ENCODE data around the gene ZNF501.

Gene ZNF501

DNA sequence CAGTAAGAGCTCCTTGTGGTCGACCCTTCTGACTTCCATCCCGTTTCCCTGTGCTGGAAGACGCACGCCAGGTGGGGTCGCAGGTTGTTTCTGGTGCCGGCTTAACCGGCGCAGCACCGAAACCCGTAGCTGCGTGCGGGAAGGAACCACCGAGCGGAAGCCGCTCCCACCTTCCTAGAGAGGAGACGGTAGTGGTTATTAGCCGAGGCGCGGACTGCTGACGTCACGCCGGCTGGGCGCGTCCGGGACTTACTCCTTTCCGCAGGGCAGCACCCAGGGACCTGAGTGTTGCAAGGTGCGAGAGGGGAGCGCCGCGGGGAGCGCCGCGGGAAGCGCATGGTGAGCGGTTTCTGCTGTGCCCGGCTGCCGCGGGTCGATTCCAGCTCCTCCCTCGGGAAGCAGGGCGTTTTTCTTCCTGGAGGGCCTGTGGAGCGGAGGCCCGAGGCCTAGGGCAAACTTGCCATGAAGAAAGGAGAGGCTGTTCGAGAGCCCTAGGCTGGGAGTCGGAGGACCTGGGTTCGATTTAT is at the start of gene ZNF501:
Gene ZNF501 (plus strand): TSS at position 252 of the 527 bp plus-strand sequence. CDS start 4,787 bp downstream, outside the sequence.
- peak; percentile 84 for DNase-seq (ENCODE audit: low spot score)

DNA sequence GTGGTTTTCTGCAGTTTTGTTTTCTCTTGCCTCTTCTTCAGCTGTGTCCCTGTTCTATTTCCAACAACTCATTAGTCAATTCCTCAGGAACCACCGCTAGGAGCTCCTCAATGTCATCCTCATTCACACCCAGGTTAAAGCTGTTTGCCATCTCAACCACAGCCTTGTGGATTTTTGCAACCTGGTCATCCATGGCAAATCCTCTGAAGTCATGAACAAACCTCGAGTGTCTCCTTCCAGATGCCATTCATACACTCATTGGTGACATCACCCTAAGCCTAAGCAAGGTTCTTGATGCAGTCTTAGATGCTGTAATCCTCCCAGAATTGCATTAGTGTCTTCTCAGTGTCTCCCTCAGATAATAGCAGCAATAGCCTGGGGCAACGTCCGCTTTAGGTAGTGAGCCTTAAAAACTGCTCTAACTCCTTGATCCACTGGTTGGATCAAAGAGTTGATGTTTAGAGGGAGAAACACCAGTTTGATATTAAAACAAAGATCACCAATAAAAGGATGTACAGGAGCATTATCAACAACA is 48.4 kb upstream of the ZNF501 start:
- DNase-seq (ENCODE audit: low spot score): no peak

DNA sequence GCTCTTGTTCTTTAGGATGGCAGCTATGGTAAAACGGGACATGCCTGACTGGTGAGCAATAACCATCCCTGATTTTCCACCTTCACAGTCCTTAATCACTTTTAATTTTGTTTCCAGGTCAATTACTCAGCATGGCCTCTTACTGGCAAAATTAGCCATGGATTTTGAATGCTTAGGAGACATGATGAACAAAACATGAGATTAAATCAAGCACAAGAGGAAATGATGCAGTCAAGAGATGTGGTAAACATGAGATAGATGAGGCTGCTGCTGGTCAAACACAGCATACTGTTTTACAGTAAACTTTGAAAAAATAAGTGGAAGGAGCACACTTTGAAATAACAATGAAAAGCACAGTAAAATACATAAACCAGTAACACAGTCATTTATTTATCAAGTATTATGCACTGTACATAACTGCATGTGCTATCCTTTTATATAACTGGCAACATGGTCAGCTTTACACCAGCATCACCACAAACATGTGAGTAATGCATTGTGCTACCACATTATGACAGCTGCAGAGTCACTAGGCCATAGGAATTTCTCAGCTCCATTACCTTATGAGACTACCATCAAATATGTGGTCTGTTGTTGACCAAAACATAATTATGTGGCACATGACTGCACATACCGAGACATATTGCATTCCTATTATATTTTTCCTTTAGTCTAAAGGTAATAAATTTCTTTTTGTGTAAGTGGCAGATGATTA is 47.1 kb upstream of the ZNF501 start:
- no peak for DNase-seq (ENCODE audit: low spot score)

DNA sequence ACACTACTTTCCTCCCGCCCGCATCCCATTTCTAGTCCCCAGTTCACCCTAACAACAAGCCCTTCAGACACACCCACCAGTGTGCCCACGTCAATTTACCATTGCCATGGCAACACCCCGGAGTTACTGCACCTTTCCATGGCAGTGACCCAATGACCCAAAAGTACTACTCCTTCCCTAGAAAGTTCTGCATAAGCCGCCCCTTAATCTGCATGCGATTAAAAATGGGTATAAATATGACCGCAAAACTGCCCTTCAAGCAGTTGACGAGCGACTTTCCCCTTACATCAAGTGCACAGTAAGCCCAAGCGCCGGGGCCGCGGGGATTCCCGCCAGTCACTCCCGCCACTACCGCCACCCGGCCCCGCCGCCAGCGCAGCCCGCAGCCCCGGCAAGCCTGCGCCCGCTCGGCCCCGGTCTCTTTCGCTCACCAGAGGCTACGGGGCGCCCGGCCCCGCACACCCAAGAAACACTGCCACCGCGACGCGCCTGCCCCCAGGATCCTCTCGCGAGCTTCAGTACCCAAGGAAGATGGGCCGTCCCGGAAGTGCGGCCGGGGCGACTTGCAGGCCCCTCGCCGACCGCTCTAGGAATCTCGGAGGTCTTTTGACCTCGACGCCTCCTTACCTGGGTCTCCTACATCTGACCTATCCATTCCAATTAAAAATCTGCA is 44.2 kb upstream of the ZNF501 start:
- DNase-seq (ENCODE audit: low spot score): peak; percentile 44

DNA sequence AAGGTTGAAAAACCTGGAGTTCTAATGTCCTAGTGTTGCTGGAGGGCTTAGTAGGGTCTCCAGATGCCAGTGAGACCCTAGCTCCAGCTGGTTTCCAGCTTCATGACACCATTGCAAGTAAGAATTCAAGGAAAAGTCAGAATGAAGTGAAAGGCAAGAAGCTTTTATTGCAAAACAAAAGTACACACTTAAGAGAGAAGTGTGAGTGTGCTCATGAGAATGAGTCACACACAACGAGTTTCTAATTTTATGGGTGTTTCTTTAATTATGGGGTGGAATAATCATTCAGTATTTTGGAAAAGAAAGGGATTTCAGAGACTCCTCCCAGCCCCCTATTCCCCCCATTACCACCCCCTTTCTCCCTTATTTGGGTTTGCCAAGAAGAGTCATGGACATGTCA is 41.5 kb upstream of the ZNF501 start:
- no peak for DNase-seq (ENCODE audit: low spot score)

DNA sequence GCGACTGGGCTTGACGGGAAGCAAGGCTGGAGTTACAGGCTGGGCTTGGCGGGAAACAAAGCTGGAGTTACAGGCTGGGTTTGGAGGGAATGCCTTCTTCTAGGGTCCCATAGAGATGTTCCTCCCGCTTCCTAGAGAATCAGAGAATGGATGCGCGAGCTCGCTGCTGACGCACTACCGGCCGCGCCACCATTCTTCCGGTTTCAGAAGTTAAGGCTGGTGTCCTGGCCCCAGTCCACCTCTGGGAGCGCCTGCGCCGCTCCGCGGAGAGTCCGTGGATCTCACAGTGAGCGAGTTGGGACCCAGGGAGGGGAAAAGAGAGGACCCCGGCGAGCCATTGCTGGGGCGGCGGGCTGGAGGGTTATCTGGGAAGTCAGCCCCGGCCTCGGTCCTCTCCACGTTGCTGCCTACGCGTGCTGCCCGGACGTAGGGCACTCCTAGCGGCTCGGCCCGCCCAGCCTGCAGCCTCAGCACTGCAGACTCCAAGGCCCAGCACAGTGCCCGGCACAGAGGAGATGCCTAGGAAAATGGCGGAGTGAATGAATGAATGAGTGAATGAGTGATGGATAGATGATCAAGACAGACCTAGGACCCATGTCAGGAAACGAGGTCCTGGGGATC is 16.9 kb upstream of the ZNF501 start, which contains the start of gene ZNF502:
Gene ZNF502 (plus strand): TSS at position 206 of the 621 bp plus-strand sequence. CDS start 7,602 bp downstream, outside the sequence.
- peak; percentile 40 for DNase-seq (ENCODE audit: low spot score)

DNA sequence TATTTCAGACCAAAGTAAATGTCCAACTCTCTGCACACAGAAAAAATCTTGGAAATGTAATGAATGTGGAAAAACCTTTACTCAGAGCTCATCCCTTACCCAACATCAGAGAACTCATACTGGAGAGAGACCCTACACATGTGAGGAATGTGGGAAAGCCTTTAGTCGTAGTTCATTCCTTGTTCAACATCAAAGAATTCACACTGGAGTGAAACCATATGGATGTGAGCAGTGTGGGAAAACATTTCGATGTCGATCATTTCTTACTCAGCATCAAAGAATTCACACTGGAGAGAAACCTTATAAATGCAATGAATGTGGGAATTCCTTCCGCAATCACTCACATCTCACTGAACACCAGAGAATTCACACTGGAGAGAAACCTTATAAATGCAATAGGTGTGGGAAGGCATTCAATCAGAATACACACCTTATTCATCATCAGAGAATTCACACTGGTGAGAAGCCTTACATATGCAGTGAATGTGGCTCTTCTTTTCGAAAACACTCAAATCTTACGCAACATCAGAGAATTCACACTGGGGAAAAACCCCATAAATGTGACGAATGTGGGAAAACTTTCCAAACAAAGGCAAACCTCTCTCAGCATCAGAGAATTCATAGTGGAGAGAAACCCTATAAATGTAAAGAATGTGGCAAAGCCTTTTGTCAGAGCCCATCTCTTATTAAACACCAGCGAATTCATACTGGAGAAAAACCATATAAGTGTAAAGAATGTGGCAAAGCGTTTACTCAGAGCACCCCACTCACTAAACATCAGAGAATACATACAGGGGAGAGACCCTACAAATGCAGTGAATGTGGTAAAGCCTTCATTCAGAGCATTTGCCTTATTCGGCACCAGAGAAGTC is 8.0 kb upstream of the ZNF501 start:
- no peak for DNase-seq (ENCODE audit: low spot score)

DNA sequence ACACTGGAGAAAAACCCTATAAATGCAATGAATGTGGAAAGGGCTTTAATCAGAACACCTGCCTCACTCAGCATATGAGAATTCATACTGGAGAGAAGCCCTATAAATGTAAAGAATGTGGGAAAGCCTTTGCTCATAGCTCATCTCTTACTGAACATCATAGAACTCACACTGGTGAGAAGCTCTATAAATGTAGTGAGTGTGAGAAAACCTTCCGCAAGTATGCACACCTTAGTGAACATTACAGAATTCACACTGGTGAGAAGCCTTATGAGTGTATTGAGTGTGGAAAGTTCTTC is 7.4 kb upstream of the ZNF501 start:
- DNase-seq (ENCODE audit: low spot score): no peak

DNA sequence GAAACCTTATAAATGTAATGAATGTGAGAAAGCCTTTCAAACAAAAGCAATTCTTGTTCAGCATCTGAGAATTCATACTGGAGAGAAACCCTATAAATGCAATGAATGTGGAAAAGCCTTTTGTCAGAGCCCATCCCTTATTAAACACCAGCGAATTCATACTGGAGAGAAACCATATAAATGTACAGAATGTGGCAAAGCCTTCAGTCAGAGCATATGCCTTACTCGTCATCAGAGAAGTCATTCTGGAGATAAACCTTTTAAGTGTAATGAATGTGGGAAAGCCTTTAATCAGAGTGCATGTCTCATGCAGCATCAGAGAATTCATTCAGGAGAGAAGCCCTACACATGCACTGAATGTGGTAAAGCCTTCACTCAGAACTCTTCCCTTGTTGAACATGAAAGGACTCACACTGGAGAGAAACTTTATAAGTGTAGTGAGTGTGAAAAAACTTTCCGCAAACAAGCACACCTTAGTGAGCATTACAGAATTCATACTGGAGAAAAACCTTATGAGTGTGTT is 5.3 kb downstream of the ZNF501 start:
- no peak for DNase-seq (ENCODE audit: low spot score)

DNA sequence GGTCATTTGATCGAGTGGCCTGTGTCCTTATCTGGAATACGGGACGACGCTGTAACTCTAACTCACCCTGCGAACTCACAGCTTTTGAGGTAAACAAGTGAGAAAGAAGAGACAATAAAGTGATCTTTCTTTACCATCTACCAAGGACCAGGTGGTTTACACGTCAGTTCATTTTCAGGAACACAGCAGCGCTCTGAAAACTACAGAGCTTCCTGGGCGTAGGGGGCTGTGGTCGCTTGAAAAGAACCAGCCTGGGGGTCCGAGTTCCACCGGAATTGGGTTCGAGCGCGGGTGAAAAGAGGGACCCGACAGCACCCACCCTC is 31.6 kb downstream of the ZNF501 start:
- peak; percentile 1 for DNase-seq (ENCODE audit: low spot score)

DNA sequence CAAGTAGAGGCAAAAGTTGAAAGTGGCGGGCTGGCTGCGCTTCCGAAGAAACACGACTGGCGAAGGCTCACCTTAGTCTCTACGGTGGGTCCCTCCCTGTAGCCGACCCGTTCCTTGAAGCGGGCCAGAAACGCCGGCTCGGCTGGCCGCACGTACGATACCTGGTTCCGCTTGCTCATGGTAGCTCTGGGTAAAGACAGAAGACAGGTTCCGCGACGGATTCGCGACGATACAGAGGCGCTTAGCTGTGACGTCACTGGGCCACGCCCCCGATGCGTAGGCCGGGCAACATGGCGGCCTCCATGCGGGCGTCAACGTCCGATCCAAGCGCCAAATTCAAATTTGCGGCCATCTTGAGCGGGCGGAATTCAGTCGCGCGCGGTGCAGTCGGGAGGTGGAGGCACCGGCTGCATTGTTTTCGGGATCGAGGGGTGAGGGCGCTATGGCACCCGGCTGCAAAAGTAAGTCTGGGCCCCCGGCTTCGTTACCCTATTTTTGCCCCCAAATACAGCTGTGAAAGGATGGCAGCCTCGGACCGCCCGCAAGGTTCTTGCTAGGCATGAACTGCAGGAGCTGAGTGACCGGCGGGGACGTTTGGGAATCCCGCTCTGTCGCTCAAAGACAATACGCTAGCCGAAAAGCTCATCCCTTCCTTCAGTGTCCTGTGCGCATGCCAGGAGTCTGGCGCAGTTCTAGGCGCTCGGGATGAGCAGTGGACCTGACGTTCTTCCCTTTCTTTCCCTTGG is 32.2 kb downstream of the ZNF501 start, which contains the start of the genes KIAA1143 and KIF15:
Gene KIAA1143 (minus strand): TSS at position 196 of the 746 bp plus-strand sequence. CDS start 17 bp downstream, at position 179.
Gene KIF15 (plus strand): TSS at position 371 of the 746 bp plus-strand sequence. CDS start 72 bp downstream, at position 443.
- DNase-seq (ENCODE audit: low spot score): peak; percentile 95

DNA sequence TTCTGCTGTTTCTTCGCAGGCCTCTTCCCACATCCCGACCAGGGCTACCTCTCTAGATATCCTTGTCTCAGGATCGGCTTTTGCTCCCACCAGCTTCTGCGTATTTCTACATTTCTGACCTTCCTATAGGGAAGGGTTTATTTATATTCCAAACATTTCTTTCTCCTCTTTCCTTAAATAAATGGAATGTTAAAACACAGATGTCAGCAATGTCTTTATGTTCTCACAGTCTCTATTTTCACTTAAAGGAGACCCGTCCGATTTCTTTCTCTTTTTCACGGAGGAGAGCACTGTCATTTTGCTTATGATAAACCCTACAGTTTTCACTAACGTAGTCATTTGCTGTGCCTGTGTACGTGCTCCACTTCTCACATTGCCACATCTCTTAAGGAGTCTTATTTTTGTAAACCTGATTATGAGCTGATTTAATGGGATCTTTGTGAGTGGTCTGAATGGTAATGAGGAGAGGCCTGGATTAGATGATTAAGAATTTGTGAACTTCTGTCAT is 32.8 kb downstream of the ZNF501 start:
- no peak for DNase-seq (ENCODE audit: low spot score)

DNA sequence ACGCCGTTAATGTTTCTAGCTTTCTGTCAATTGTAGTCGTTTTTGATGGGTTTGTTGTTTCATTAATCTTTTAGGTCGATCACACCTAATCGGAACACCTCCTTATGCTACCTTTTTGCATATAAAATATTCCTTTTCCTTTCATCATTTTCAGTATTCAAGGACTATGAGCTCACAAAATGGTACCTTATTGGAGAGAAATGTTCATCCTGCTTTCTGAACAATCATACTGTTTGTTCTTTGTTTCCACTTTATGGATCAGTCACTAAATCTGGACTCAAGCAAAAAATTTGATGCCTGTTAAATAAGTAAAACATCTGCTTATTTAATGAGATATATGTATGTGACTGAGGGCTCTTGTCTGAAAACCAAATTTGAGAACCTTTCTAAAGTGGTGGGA is 33.3 kb downstream of the ZNF501 start:
- no peak for DNase-seq (ENCODE audit: low spot score)

DNA sequence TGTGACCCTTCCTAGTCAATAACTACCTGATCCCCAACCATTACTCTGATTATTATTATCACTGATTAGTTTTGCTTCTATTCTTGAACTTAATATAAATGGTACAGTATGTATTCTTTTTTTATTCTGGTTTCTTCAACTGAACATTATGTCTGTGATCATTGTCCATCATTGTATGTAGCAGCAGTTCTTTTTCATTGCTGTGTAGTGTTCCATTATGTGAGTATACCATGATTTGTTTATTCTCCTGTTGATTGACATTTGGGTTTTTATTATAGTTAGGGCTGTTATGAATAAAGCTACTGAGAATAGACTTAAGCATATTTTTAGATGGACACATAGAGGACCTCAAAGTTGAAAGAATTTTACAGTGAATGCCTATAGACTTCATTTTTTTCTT is 34.8 kb downstream of the ZNF501 start:
- no peak for DNase-seq (ENCODE audit: low spot score)

DNA sequence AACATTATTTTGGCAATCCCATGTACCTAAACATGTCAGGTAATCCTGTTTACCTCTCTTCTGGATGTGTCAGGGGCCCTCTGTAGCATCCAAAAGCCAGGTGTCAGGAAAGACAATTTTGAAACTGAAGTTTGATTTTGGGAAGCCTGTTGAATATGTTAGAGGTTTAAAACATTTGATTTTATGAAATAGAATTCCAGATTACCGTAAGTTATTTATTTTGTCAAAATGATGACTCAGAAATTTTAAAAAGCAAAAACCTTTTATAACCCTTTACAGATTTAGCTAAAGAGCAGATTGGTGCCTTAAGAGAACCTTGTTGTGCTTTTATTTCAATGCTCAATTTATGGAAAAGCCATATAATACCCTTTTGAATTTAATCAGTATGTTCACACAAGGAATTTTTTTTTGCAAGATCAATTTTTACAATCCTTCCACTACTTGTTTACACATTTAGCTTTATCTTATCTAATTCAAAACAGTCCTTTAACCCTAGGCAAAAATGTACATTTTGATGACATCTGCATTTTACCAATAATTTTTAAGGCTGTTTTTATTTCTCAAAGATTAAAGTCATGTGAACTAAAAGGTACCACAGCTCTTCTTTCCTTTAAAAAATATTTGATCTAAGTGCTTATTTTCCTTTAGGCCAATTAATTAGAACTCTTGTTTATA is 42.1 kb downstream of the ZNF501 start:
- no peak for DNase-seq (ENCODE audit: low spot score)

DNA sequence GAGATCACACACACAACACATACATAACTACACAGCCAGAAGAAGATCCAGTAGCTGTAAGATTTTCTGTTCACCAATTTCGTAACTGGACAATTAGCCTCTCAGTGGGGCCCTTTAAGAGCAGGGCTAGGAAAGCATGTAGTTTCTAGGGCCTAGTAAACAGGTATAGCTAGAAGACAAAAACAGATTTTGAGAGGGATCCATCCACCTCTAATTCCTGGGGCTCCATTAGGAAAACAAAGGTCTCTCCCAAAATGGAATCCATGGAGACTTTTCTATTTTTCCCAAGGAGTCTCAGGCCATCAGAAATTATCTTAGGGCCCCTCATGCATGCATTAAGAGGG is 42.6 kb downstream of the ZNF501 start:
- no peak for DNase-seq (ENCODE audit: low spot score)

DNA sequence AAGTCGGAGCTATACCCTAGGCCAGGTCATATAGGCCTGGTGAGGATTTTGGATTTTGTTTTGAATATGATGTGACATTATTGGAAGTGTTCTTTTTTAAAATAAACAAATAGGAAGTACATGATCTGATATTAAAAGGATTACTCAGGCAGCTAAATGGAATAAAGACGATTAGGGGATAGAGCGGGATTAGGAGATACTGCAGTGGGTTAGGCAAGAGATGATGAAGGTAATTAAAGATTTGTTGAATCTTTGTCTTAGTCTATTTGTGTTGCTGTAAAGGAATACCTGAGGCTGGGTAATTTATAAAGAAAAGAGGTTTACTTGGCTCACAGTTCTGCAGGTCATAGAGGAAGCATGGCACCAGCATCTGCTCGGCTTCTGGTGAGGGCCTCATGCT is 53.5 kb downstream of the ZNF501 start:
- no peak for DNase-seq (ENCODE audit: low spot score)
